GM23338 (cell line): Measurements from ENCODE around the gene KIFAP3. TPM values are rescaled to one million over a fixed set of nuclear protein-coding genes. Genes with fewer than 3 reads are reported as not detected.

ENCODE experiments used
- ATAC-seq: fragments of 200-7000 bp; cut with Tn5 transposase; 3 replicates; pipeline ENCODE4 v1.9.1; 2020
- DNase-seq: peaks from one replicate; pipeline ENCODE4 v3.0.0-alpha.2; 2015; ENCODE audit warnings: low spot score
- H2AFZ ChIP-seq: fragments of 200-600 bp; sonication (generic); 2 replicates; pipeline ENCODE4 v1.8.0; 2016; ENCODE audit warnings: antibody characterized with exemption, mild to moderate bottlenecking, moderate library complexity
- H3F3A ChIP-seq: fragments of 200-600 bp; sonication (generic); replicated peaks from 2 replicates; pipeline ENCODE4 v1.8.0; 2017; ENCODE audit warnings: antibody characterized with exemption, mixed run types, low read depth
- H3K27ac ChIP-seq: fragments of 200-600 bp; sonication (generic); 2 replicates; pipeline ENCODE4 v1.6.1; 2016; ENCODE audit warnings: low read depth
- H3K27me3 ChIP-seq: fragments of 200-600 bp; sonication (generic); 2 replicates; pipeline ENCODE4 v1.8.0; 2016; ENCODE audit warnings: mild to moderate bottlenecking, mixed run types, moderate library complexity; ENCODE audit not compliant: insufficient read depth
- H3K36me3 ChIP-seq: fragments of 200-600 bp; sonication (generic); 2 replicates; pipeline ENCODE4 v1.8.0; 2016; ENCODE audit warnings: mild to moderate bottlenecking; ENCODE audit not compliant: insufficient read depth
- H3K4me1 ChIP-seq: fragments of 200-600 bp; sonication (generic); 2 replicates; pipeline ENCODE4 v1.8.0; 2016; ENCODE audit warnings: mild to moderate bottlenecking, moderate library complexity; ENCODE audit not compliant: insufficient read depth
- H3K4me2 ChIP-seq: fragments of 200-600 bp; sonication (generic); 2 replicates; pipeline ENCODE4 v1.7.1; 2017; ENCODE audit warnings: mixed run types
- H3K4me3 ChIP-seq: fragments of 200-600 bp; sonication (generic); 2 replicates; pipeline ENCODE4 v1.6.1; 2016; ENCODE audit warnings: mixed run types
- H3K79me2 ChIP-seq: fragments of 200-600 bp; sonication (generic); replicated peaks from 2 replicates; pipeline ENCODE4 v1.8.0; 2017; ENCODE audit warnings: mild to moderate bottlenecking; ENCODE audit not compliant: insufficient read depth
- H3K9me2 ChIP-seq: fragments of 200-600 bp; sonication (generic); 2 replicates; pipeline ENCODE4 v1.8.0; 2017; ENCODE audit not compliant: insufficient read depth
- H4K20me1 ChIP-seq: fragments of 200-600 bp; sonication (generic); replicated peaks from 2 replicates; pipeline ENCODE4 v1.8.0; 2017; ENCODE audit warnings: mild to moderate bottlenecking; ENCODE audit not compliant: insufficient read depth
- H3K27ac Mint-ChIP-seq: 2 replicates; pipeline ENCODE4 v1.8.0; 2020; ENCODE audit warnings: inconsistent platforms, mild to moderate bottlenecking, moderate library complexity, mixed read lengths
- H3K27me3 Mint-ChIP-seq: 3 replicates; pipeline ENCODE4 v1.8.0; 2022; ENCODE audit warnings: low read depth, mild to moderate bottlenecking, moderate library complexity, mixed read lengths, inconsistent platforms; ENCODE audit not compliant: insufficient read depth, poor library complexity
- H3K36me3 Mint-ChIP-seq: 3 replicates; pipeline ENCODE4 v1.8.0; 2021; ENCODE audit warnings: low read depth, mild to moderate bottlenecking, inconsistent platforms, moderate library complexity, mixed read lengths
- H3K4me1 Mint-ChIP-seq: 3 replicates; pipeline ENCODE4 v1.8.0; 2020; ENCODE audit warnings: mild to moderate bottlenecking, inconsistent platforms, mixed read lengths
- H3K4me3 Mint-ChIP-seq: 3 replicates; pipeline ENCODE4 v1.8.0; 2021; ENCODE audit warnings: moderate library complexity, mild to moderate bottlenecking, inconsistent platforms, mixed read lengths
- H3K9me3 Mint-ChIP-seq: 3 replicates; pipeline ENCODE4 v1.8.0; 2020; ENCODE audit warnings: moderate library complexity, mild to moderate bottlenecking, inconsistent platforms, mixed read lengths
- CREB1 ChIP-seq: fragments of 250-450 bp; sonication (Bioruptor Pico); IDR thresholded peaks from 2 replicates; pipeline ENCODE4 v1.5.0; 2020; ENCODE audit warnings: low read depth, mild to moderate bottlenecking, moderate library complexity
- CTCF ChIP-seq, 2 experiments: fragments of 200-600 bp in 1 of 2; sonication (generic) in 1 of 2; conservative IDR thresholded peaks; 2 replicates each; pipeline versions ENCODE4 v1.5.1 to v1.6.1; 2016 to 2017; ENCODE audit warnings: antibody characterized with exemption in 2 of 2, low read depth in 2 of 2, mild to moderate bottlenecking in 2 of 2, moderate library complexity in 1 of 2
- ETS1 ChIP-seq: IDR thresholded peaks from 2 replicates; pipeline ENCODE4 v1.6.1; 2016; ENCODE audit warnings: antibody characterized with exemption
- EZH2 ChIP-seq: fragments of 200-600 bp; sonication (generic); IDR thresholded peaks from one replicate; pipeline ENCODE4 v1.8.0; 2017; ENCODE audit warnings: antibody characterized with exemption, mild to moderate bottlenecking, low read depth; ENCODE audit not compliant: unreplicated experiment
- EZH2phosphoT487 ChIP-seq: fragments of 200-600 bp; sonication (generic); IDR thresholded peaks from one replicate; pipeline ENCODE4 v1.8.1; 2018; ENCODE audit warnings: antibody characterized with exemption; ENCODE audit not compliant: unreplicated experiment
- NANOG ChIP-seq: IDR thresholded peaks from 2 replicates; pipeline ENCODE4 v1.6.1; 2016; ENCODE audit warnings: antibody characterized with exemption, borderline replicate concordance
- POLR2AphosphoS5 ChIP-seq: IDR thresholded peaks from 2 replicates; pipeline ENCODE4 v1.6.1; 2016; ENCODE audit warnings: antibody characterized with exemption, low read depth
- REST ChIP-seq: IDR thresholded peaks from one replicate; pipeline ENCODE4 v1.6.1; 2018; ENCODE audit warnings: antibody characterized with exemption; ENCODE audit not compliant: unreplicated experiment
- STAT1 ChIP-seq: IDR thresholded peaks from one replicate; pipeline ENCODE4 v1.6.1; 2016; ENCODE audit warnings: antibody characterized with exemption; ENCODE audit not compliant: unreplicated experiment
- ZNF114 ChIP-seq: fragments of 250-450 bp; sonication (Bioruptor Pico); IDR thresholded peaks from 2 replicates; pipeline ENCODE4 v1.5.0; 2020; ENCODE audit warnings: mild to moderate bottlenecking, moderate library complexity
- ZNF331 ChIP-seq: fragments of 250-450 bp; sonication (Bioruptor Pico); IDR thresholded peaks from 2 replicates; pipeline ENCODE4 v1.5.0; 2020; ENCODE audit warnings: low read depth, mild to moderate bottlenecking, moderate library complexity
- ZNF462 ChIP-seq: fragments of 250-450 bp; sonication (Bioruptor Pico); IDR thresholded peaks from 2 replicates; pipeline ENCODE4 v1.5.0; 2020; ENCODE audit warnings: mild to moderate bottlenecking, moderate library complexity
- polyA plus RNA-seq: library from polyadenylated mRNA; unstranded; fragments of >200 nt; fragmentation: Nextera tagmentation; extraction: Ambion mirVana; gene quantifications from 2 replicates; pipeline ENCODE4 v1.2.1, GENCODE V29; 2016
- total RNA-seq: library from RNA; depleted of rRNA; stranded (reverse); fragments of >200 nt; shearing (Covaris generic); gene quantifications from 2 replicates; pipeline ENCODE4 v1.2.3, GENCODE V29; 2014

Gene KIFAP3
- total and polyA plus RNA-seq, 2 experiments from 2014 or later: 2.7 to 3.1 TPM

GRCh38 chr1:169909499-169909898, 165.0 kb downstream of the KIFAP3 start (continued):
- TF ChIP-seq ZNF462: no peak
- TF ChIP-seq POLR2AphosphoS5: no peak
- no peak for TF ChIP-seq ZNF114
- no peak for TF ChIP-seq STAT1
- TF ChIP-seq CTCF (conservative IDR thresholded peaks at IDR 0.05; ENCODE audit: low read depth in 2 of 2): no peak
- TF ChIP-seq NANOG: no peak
- no peak for TF ChIP-seq CREB1 (CRISPR knock-in tag)
- no peak for TF ChIP-seq ZNF331 (CRISPR knock-in tag)

GRCh38 chr1:169906938-169907337, 167.6 kb downstream of the KIFAP3 start:
- Mint-ChIP-seq H3K27me3 (no peaks in the 10 kb centered on the region), H3K4me1 (peaks cover 3% of the 10 kb centered on the region; the same call in 1 of the 3 replicates), H3K4me3 (no peak overlapping the region), H3K27ac (no peak overlapping the region), H3K9me3 (no peaks in the 10 kb centered on the region), H3K36me3 (no peaks in the 10 kb centered on the region)
- H2AFZ ChIP-seq: no peak overlapping the region
- H3K4me1 ChIP-seq: no peaks in the 10 kb centered on the region
- H3K27ac ChIP-seq: no peak overlapping the region
- no peaks in the 10 kb centered on the region for H3F3A ChIP-seq
- no peaks in the 10 kb centered on the region for H4K20me1 ChIP-seq
- H3K4me3 ChIP-seq: no peak overlapping the region
- no peaks in the 10 kb centered on the region for H3K79me2 ChIP-seq
- H3K36me3 ChIP-seq: no peaks in the 10 kb centered on the region
- no peak for ATAC-seq
- no peak overlapping the region for H3K4me2 ChIP-seq
- H3K27me3 ChIP-seq: no peaks in the 10 kb centered on the region
- DNase-seq: no peak
- H3K9me2 ChIP-seq: no peaks in the 10 kb centered on the region; the same call in 1 of the 2 replicates
- no peak for TF ChIP-seq ETS1
- no peak for TF ChIP-seq ZNF331 (CRISPR knock-in tag)
- TF ChIP-seq ZNF114: no peak
- TF ChIP-seq EZH2: no peak
- TF ChIP-seq NANOG: no peak
- no peak for TF ChIP-seq POLR2AphosphoS5
- no peak for TF ChIP-seq EZH2phosphoT487
- TF ChIP-seq STAT1: no peak
- TF ChIP-seq REST: no peak
- TF ChIP-seq CREB1 (CRISPR knock-in tag): no peak
